K562 (cell line): ENCODE measurements around the gene GSTA3. TPM values are rescaled to one million over a fixed set of nuclear protein-coding genes. Genes with fewer than 3 reads are reported as not detected.

Source experiments
- ATAC-seq: fragments of 200-7000 bp; cut with Tn5 transposase; 3 replicates; pipeline ENCODE4 v1.9.1; 2020; ENCODE audit warnings: moderate library complexity
- BruUV-seq: library from RNA; stranded (reverse); fragments of 400-500 nt; replicated peaks from 2 replicates; lab custom pipeline; 2021; lab: Mats Ljungman, UMichigan
- CTCF ChIA-PET: fragments of 300-600 bp; formaldehyde crosslinking; extraction: SDS; loops from one replicate; lab custom pipeline; 2021; ENCODE audit warnings: low intra/inter-chr PET ratio; lab: Yijun Ruan, JAX
- POLR2A ChIA-PET: fragments of 300-600, 350-650 bp; sonication (Branson Sonifier 250); formaldehyde crosslinking; extraction: SDS; loops from one replicate; lab custom pipeline; 2021; ENCODE audit warnings: antibody characterized with exemption, inconsistent platforms; lab: Yijun Ruan, JAX
- DNase-seq, 4 experiments: peaks; one replicate each; pipeline versions ENCODE4 v3.0.0 to v3.0.0-alpha.2; 2011 to 2018; ENCODE audit warnings: low spot score in 3 of 4, mixed read lengths in 3 of 4; ENCODE audit errors: extremely low read depth in 1 of 4
- FAIRE-seq: peaks from 2 replicates; lab custom pipeline; 2011; peaks lifted over from hg19 to GRCh38; lab: Jason Lieb, UNC
- H2AFZ ChIP-seq: 2 replicates; pipeline ENCODE4 v1.6.0; 2011; ENCODE audit warnings: low read depth, low read length, control low read depth, inconsistent platforms
- H3K27ac ChIP-seq: fragments of 200-600 bp; 3 replicates; pipeline ENCODE4 v1.8.0; 2011; ENCODE audit warnings: low read depth, mild to moderate bottlenecking, control low read depth, inconsistent platforms, low read length, moderate library complexity, mixed read lengths; ENCODE audit errors: extremely low read depth
- H3K27me3 ChIP-seq, 2 experiments: fragments of 300-600 bp in 1 of 2; 2 replicates in 1 of 2; 3 replicates in 1 of 2; pipeline versions ENCODE4 v1.6.0 to v1.8.0; 2011; ENCODE audit warnings: inconsistent platforms in 2 of 2, low read length in 2 of 2, mild to moderate bottlenecking in 1 of 2, mixed read lengths in 1 of 2, moderate library complexity in 1 of 2; ENCODE audit not compliant: control insufficient read depth in 2 of 2, insufficient read depth in 2 of 2
- H3K36me3 ChIP-seq: fragments of 300-600 bp; 3 replicates; pipeline ENCODE4 v1.8.0; 2011; ENCODE audit warnings: mild to moderate bottlenecking, low read length, inconsistent platforms; ENCODE audit not compliant: control insufficient read depth, insufficient read depth
- H3K4me1 ChIP-seq, 2 experiments: fragments of 200-600 bp in 1 of 2; replicated peaks in 1 of 2; 2 replicates in 1 of 2; 3 replicates in 1 of 2; pipeline versions ENCODE4 v1.5.1 to v1.8.0; 2011; ENCODE audit warnings: inconsistent platforms in 2 of 2, low read length in 2 of 2, mild to moderate bottlenecking in 1 of 2, mixed read lengths in 1 of 2, moderate library complexity in 1 of 2; ENCODE audit not compliant: control insufficient read depth in 2 of 2, insufficient read depth in 2 of 2
- H3K4me2 ChIP-seq: 2 replicates; pipeline ENCODE4 v1.6.1; 2011; ENCODE audit warnings: low read length, control low read depth, inconsistent platforms, mixed read lengths; ENCODE audit not compliant: insufficient read depth
- H3K4me3 ChIP-seq: fragments of 200-600 bp; sonication (generic), shearing (Covaris generic); 2 replicates; pipeline ENCODE4 v1.5.1; 2016; ENCODE audit warnings: control low read depth, inconsistent platforms
- H3K79me2 ChIP-seq: fragments of 200-600 bp; 3 replicates; pipeline ENCODE4 v1.8.0; 2011; ENCODE audit warnings: low read length, inconsistent platforms; ENCODE audit not compliant: control insufficient read depth, insufficient read depth
- H3K9ac ChIP-seq, 2 experiments: 2 replicates each; pipeline versions ENCODE4 v1.6.0 to v1.6.1; 2011; ENCODE audit warnings: low read depth in 2 of 2, low read length in 2 of 2, control low read depth in 1 of 2, inconsistent platforms in 1 of 2, mild to moderate bottlenecking in 1 of 2, mixed read lengths in 1 of 2; ENCODE audit not compliant: insufficient read depth in 1 of 2
- H3K9me1 ChIP-seq: one replicate; pipeline ENCODE4 v1.6.0; 2011; ENCODE audit warnings: inconsistent platforms, mild to moderate bottlenecking, low read length, moderate library complexity; ENCODE audit not compliant: control insufficient read depth, insufficient read depth
- H3K9me3 ChIP-seq: replicated peaks from 2 replicates; pipeline ENCODE4 v1.5.1; 2011; ENCODE audit warnings: low read depth, low read length, inconsistent platforms; ENCODE audit not compliant: control insufficient read depth, insufficient read depth
- H4K20me1 ChIP-seq: replicated peaks from 2 replicates; pipeline ENCODE4 v1.6.1; 2011; ENCODE audit warnings: low read length, inconsistent platforms, mixed read lengths; ENCODE audit not compliant: control insufficient read depth, insufficient read depth
- CEBPB ChIP-seq: fragments of 450-650 bp; IDR thresholded peaks from 2 replicates; pipeline ENCODE4 v1.6.1; 2016; ENCODE audit warnings: missing genetic modification characterization, missing compliant biosample characterization
- CEBPG ChIP-seq, 3 experiments: fragments of 200-800 bp in 1 of 3; sonication (Bioruptor generic) in 1 of 3; sonication (generic) in 1 of 3; formaldehyde crosslinking in 1 of 3; IDR thresholded peaks in 2 of 3; conservative IDR thresholded peaks in 1 of 3; 2 replicates each; pipeline versions ENCODE4 v1.6.1 to v1.8.0; 2016 to 2022; ENCODE audit warnings: missing compliant biosample characterization in 2 of 3, missing genetic modification characterization in 2 of 3, mild to moderate bottlenecking in 1 of 3, missing genetic modification reagents in 1 of 3
- U2AF1 ChIP-seq: fragments of 200-400 bp; formaldehyde crosslinking; optimal IDR thresholded peaks from 2 replicates; pipeline ENCODE3; 2017; ENCODE audit warnings: mild to moderate bottlenecking, low read depth, low read length, moderate library complexity
- ZNF707 ChIP-seq: fragments of 250-450 bp; sonication (Bioruptor Pico); conservative IDR thresholded peaks from 2 replicates; pipeline ENCODE4 v1.8.0; 2022; ENCODE audit warnings: inconsistent platforms, mild to moderate bottlenecking, moderate library complexity
- WGBS: fragments of 100-300 bp; shearing (Covaris generic); methylation state at CpG from one replicate; pipeline ENCODE4 v1.1.6; 2016; ENCODE audit warnings: low coverage, mixed read lengths; ENCODE audit not compliant: insufficient coverage; ENCODE audit errors: missing lambda C conversion rate; 5-methylcytosine and 5-hydroxymethylcytosine counted together
- in situ Hi-C: fragments of 300-500 bp; cut with MboI; formaldehyde crosslinking; loops from 4 replicates; pipeline ENCODE4 v1.15.0; 2018; ENCODE audit warnings: inconsistent platforms, mixed read lengths
- intact Hi-C: fragments of 100-400 bp; cut with micrococcal nuclease; formaldehyde crosslinking; loops from 2 replicates; pipeline ENCODE4 v1.14.2; 2022
- polyA plus RNA-seq, 8 experiments: library from polyadenylated mRNA; depleted of rRNA in 4 of 8; stranded (reverse) in 5 of 8; unstranded in 3 of 8; fragments of >200 nt; fragmentation: Nextera tagmentation in 2 of 8; fragmentation: Illumina TruSeq in 1 of 8; extraction: Ambion mirVana in 2 of 8; extraction: Trizol in 1 of 8; gene quantifications; 2 replicates each; pipeline versions ENCODE4 v1.2.1 to v1.2.3, GENCODE V29; 2011 to 2014; ENCODE audit warnings: inconsistent platforms in 1 of 8, missing spikeins in 1 of 8
- total RNA-seq, 7 experiments: library from RNA; depleted of rRNA in 6 of 7; stranded (reverse); fragments of >200 nt in 6 of 7; fragmentation: Illumina TruSeq in 2 of 7; extraction: Trizol in 2 of 7; gene quantifications; 2 replicates each; pipeline versions ENCODE4 v1.2.1 to v1.2.3, GENCODE V29; 2011 to 2021; ENCODE audit warnings: low replicate concordance in 1 of 7
- TF ChIP-seq, protein P1 (sequence below): fragments of 250-450 bp; sonication (Bioruptor Pico); IDR thresholded peaks from 2 replicates; pipeline ENCODE4 v1.4.0; 2020; ENCODE audit warnings: mild to moderate bottlenecking, moderate library complexity, borderline replicate concordance

The GSTA3 gene
- total and polyA plus RNA-seq, 9 of the 15 experiments (the other 6 are each of a cell fraction or from before 2014, with no cell fraction given), result not detected

DNA sequence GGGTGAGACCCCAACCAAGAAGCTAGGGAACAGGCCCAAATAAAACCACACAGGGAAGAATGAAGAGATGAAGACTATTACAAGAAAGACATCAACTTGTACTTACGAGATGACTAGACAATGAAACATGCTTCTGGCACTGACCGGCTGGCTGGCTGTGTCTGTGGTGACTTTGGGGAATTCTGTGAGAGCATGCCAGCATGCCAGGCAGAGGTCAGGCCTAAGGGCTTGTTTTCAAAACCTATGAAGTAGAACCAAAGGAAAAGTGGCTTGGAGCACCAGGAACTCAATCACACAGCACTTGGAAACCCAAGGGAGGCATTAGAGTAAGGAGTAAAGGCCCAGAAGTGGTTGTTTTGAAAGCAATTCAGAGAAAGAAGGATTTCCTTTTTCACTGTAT, 28.4 kb upstream of the GSTA3 start:
- intact Hi-C loops (no loop called here), in situ Hi-C loops (no loop called here)
- CTCF ChIA-PET, result no interaction called here
- H3K4me2 ChIP-seq, result no peak overlapping the region
- no peak overlapping the region for H3K27ac ChIP-seq
- H3K4me1 ChIP-seq, result no peaks in the 10 kb centered on the region
- no peaks in the 10 kb centered on the region for H3K9me1 ChIP-seq
- H4K20me1 ChIP-seq, result no peaks in the 10 kb centered on the region
- POLR2A ChIA-PET, result no interaction called here
- H2AFZ ChIP-seq, result no peak overlapping the region
- TF ChIP-seq, protein P1, sequence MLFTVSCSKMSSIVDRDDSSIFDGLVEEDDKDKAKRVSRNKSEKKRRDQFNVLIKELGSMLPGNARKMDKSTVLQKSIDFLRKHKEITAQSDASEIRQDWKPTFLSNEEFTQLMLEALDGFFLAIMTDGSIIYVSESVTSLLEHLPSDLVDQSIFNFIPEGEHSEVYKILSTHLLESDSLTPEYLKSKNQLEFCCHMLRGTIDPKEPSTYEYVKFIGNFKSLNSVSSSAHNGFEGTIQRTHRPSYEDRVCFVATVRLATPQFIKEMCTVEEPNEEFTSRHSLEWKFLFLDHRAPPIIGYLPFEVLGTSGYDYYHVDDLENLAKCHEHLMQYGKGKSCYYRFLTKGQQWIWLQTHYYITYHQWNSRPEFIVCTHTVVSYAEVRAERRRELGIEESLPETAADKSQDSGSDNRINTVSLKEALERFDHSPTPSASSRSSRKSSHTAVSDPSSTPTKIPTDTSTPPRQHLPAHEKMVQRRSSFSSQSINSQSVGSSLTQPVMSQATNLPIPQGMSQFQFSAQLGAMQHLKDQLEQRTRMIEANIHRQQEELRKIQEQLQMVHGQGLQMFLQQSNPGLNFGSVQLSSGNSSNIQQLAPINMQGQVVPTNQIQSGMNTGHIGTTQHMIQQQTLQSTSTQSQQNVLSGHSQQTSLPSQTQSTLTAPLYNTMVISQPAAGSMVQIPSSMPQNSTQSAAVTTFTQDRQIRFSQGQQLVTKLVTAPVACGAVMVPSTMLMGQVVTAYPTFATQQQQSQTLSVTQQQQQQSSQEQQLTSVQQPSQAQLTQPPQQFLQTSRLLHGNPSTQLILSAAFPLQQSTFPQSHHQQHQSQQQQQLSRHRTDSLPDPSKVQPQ (CRISPR knock-in tag), result no peak
- no peak for TF ChIP-seq U2AF1
- FAIRE-seq (no peak), ATAC-seq (no peak), DNase-seq (no peak)
- no peaks in the 10 kb centered on the region for H3K9me3 ChIP-seq
- 0% methylated on average over 2 of the region's 2 CpGs for WGBS
- no peak overlapping the region for H3K4me3 ChIP-seq
- no peaks in the 10 kb centered on the region for H3K36me3 ChIP-seq
- BruUV-seq, result no TSS peak
- no peak overlapping the region for H3K9ac ChIP-seq
- peaks cover 4 to 14% of the 10 kb centered on the region in 2 experiments; a peak in 4 of 5 replicates for H3K27me3 ChIP-seq
- H3K79me2 ChIP-seq, result no peaks in the 10 kb centered on the region

DNA sequence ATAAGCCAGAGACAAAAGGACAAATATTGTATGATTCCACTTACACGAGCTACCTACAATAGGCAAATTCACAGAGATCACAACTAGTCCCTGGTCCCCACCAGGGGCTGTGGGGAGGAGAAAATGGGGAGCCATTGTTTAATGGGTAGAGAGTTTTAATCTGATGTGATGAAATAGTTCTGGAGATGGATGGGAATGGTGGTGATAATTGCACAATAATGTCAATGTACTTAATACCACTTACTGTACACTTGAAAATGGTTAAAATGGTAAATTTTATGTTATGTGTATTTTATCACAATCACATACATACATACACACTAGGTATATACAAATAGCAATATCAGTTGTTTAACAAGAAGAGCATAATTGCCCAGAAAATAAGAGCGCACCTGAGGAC, 24.3 kb upstream of the GSTA3 start:
- no peak for ATAC-seq
- in situ Hi-C loops (no loop called here), intact Hi-C loops (no loop called here)
- H3K9me1 ChIP-seq, result no peaks in the 10 kb centered on the region
- peaks cover 0 to 3% of the 10 kb centered on the region in 2 experiments; a peak in 2 of 5 replicates for H3K4me1 ChIP-seq
- CTCF ChIA-PET, result no interaction called here
- POLR2A ChIA-PET, result interaction anchor here (1.2 kb wide), 1 partner anchor 13 kb away, joined by 3 read pairs; no protein-coding TSS in a partner anchor
- no peaks in the 10 kb centered on the region for H4K20me1 ChIP-seq
- no peak overlapping the region for H3K4me2 ChIP-seq
- no peak for TF ChIP-seq ZNF707 (CRISPR knock-in tag)
- no peak for TF ChIP-seq CEBPG (CRISPR knock-in tag; IDR thresholded peaks at IDR 0.05)
- peak; percentile 61 to 78 for TF ChIP-seq CEBPG (tag; conservative IDR thresholded peaks at IDR 0.05 in 1 of 2, IDR thresholded peaks at IDR 0.05 in 1 of 2)
- TF ChIP-seq CEBPB (tag), result peak; percentile 83
- peaks cover 0 to 13% of the 10 kb centered on the region in 2 experiments; a peak in 3 of 5 replicates for H3K27me3 ChIP-seq
- no peak overlapping the region for H3K27ac ChIP-seq
- no peak overlapping the region for H3K4me3 ChIP-seq
- BruUV-seq, result no TSS peak
- DNase-seq, result no peak
- no peaks in the 10 kb centered on the region for H3K79me2 ChIP-seq
- no peaks in the 10 kb centered on the region for H3K9me3 ChIP-seq
- WGBS, result 0% methylated on average over 2 of the region's 2 CpGs
- H3K36me3 ChIP-seq, result no peaks in the 10 kb centered on the region
- no peak overlapping the region for H3K9ac ChIP-seq
- H2AFZ ChIP-seq, result no peak overlapping the region
- FAIRE-seq, result no peak
